HCT116 (cell line): Measurements from ENCODE around the gene CPOX. TPM values are rescaled to one million over a fixed set of nuclear protein-coding genes. Genes with fewer than 3 reads are reported as not detected.

Source experiments
- ATAC-seq: fragments of 200-7000 bp; cut with Tn5 transposase; 2 replicates; pipeline ENCODE4 v1.9.1; 2020; ENCODE audit warnings: mild to moderate bottlenecking, moderate library complexity
- BruUV-seq: library from RNA; stranded (reverse); fragments of 400-500 nt; replicated peaks from 2 replicates; lab custom pipeline; 2021; lab: Mats Ljungman, UMichigan
- CTCF ChIA-PET: fragments of 300-600 bp; sonication (Branson Sonifier 250); formaldehyde crosslinking; loops from one replicate; lab custom pipeline; 2021; ENCODE audit warnings: antibody characterized with exemption; lab: Charles Lee
- POLR2A ChIA-PET: fragments of 300-600, 350-600 bp; sonication (Branson Sonifier 250); formaldehyde crosslinking; loops from one replicate; lab custom pipeline; 2021; ENCODE audit warnings: antibody characterized with exemption; lab: Charles Lee
- RAD21 ChIA-PET, 2 experiments: fragments of 300-600 bp; sonication (Branson Sonifier 250); formaldehyde crosslinking; loops; one replicate each; lab custom pipeline; 2023; ENCODE audit warnings: low total read pairs in 2 of 2; ENCODE audit not compliant: uncharacterized antibody in 2 of 2, unreplicated experiment in 2 of 2, low non-redundant PET in 1 of 2; lab: Charles Lee
- DNase-seq: peaks from one replicate; pipeline ENCODE4 v3.0.0-alpha.2; 2010; ENCODE audit warnings: low read depth, low spot score
- H2AFZ ChIP-seq: fragments of 200-600 bp; shearing (Covaris generic), sonication (generic); 2 replicates; pipeline ENCODE4 v1.6.1; 2017; ENCODE audit warnings: low read depth, mixed run types, mixed read lengths, antibody characterized with exemption, low read length; ENCODE audit not compliant: poor library complexity, severe bottlenecking
- H3K27ac ChIP-seq: 2 replicates; pipeline ENCODE4 v1.5.1; 2012; ENCODE audit warnings: low read depth, low read length
- H3K27me3 ChIP-seq: fragments of 200-600 bp; sonication (generic); 2 replicates; pipeline ENCODE4 v1.6.1; 2016; ENCODE audit warnings: mixed run types, low read length, mixed read lengths; ENCODE audit not compliant: insufficient read depth
- H3K36me3 ChIP-seq, 2 experiments: fragments of 200-500 bp in 1 of 2; fragments of 200-600 bp in 1 of 2; sonication (Bioruptor generic) in 1 of 2; sonication (generic) in 1 of 2; 2 replicates each; pipeline versions ENCODE4 v1.5.1 to v1.6.1; 2014 to 2016; ENCODE audit warnings: low read length in 2 of 2, inconsistent platforms in 1 of 2, mixed read lengths in 1 of 2, mixed run types in 1 of 2; ENCODE audit not compliant: insufficient read depth in 2 of 2, control insufficient read depth in 1 of 2
- H3K4me1 ChIP-seq, 2 experiments: fragments of 200-600 bp in 1 of 2; sonication (generic) in 1 of 2; 2 replicates each; pipeline versions ENCODE4 v1.5.1 to v1.6.1; 2012 to 2017; ENCODE audit warnings: low read length in 2 of 2, inconsistent platforms in 1 of 2, mild to moderate bottlenecking in 1 of 2, mixed read lengths in 1 of 2, mixed run types in 1 of 2, moderate library complexity in 1 of 2; ENCODE audit not compliant: insufficient read depth in 2 of 2, control insufficient read depth in 1 of 2
- H3K4me2 ChIP-seq: fragments of 200-600 bp; sonication (generic); 2 replicates; pipeline ENCODE4 v1.6.1; 2017; ENCODE audit warnings: mixed run types, low read length, mixed read lengths
- H3K4me3 ChIP-seq, 2 experiments: fragments of 200-600 bp in 1 of 2; sonication (generic) in 1 of 2; replicated peaks in 1 of 2; 2 replicates each; pipeline ENCODE4 v1.5.1; 2011 to 2016; ENCODE audit warnings: low read length in 2 of 2, control low read depth in 1 of 2, low read depth in 1 of 2, mild to moderate bottlenecking in 1 of 2, mixed read lengths in 1 of 2, mixed run types in 1 of 2
- H3K79me2 ChIP-seq: fragments of 200-600 bp; sonication (generic); 2 replicates; pipeline ENCODE4 v1.6.1; 2017; ENCODE audit warnings: mild to moderate bottlenecking, mixed run types, low read length, moderate library complexity, mixed read lengths; ENCODE audit not compliant: insufficient read depth
- H3K9ac ChIP-seq: fragments of 200-600 bp; sonication (generic); 2 replicates; pipeline ENCODE4 v1.6.1; 2016; ENCODE audit warnings: low read length, mixed read lengths
- H3K9me2 ChIP-seq: fragments of 200-600 bp; sonication (generic), shearing (Covaris generic); 2 replicates; pipeline ENCODE4 v1.6.1; 2017; ENCODE audit warnings: mixed run types, mild to moderate bottlenecking, moderate library complexity; ENCODE audit not compliant: insufficient read depth
- H3K9me3 ChIP-seq, 2 experiments: fragments of 200-500 bp in 1 of 2; fragments of 200-600 bp in 1 of 2; sonication (Bioruptor generic) in 1 of 2; sonication (generic) in 1 of 2; 2 replicates each; pipeline ENCODE4 v1.6.1; 2014 to 2017; ENCODE audit warnings: low read length in 2 of 2, mixed read lengths in 2 of 2, inconsistent platforms in 1 of 2, low read depth in 1 of 2, mild to moderate bottlenecking in 1 of 2, mixed run types in 1 of 2, moderate library complexity in 1 of 2; ENCODE audit not compliant: control insufficient read depth in 1 of 2, insufficient read depth in 1 of 2
- H4K20me1 ChIP-seq: fragments of 200-600 bp; sonication (generic), shearing (Covaris generic); 2 replicates; pipeline ENCODE4 v1.6.1; 2017; ENCODE audit warnings: mixed run types, mild to moderate bottlenecking, moderate library complexity; ENCODE audit not compliant: insufficient read depth
- ATF3 ChIP-seq: IDR thresholded peaks from 2 replicates; pipeline ENCODE4 v1.6.1; 2012
- CEBPB ChIP-seq: IDR thresholded peaks from 2 replicates; pipeline ENCODE4 v1.6.1; 2012; ENCODE audit warnings: low read depth
- CTCF ChIP-seq, 3 experiments: fragments of 200-600 bp in 1 of 3; sonication (generic) in 1 of 3; IDR thresholded peaks in 2 of 3; conservative IDR thresholded peaks in 1 of 3; 2 replicates each; pipeline ENCODE4 v1.5.1; 2012 to 2017; ENCODE audit warnings: low read depth in 2 of 3, low read length in 2 of 3, antibody characterized with exemption in 1 of 3, borderline replicate concordance in 1 of 3, control low read depth in 1 of 3, mild to moderate bottlenecking in 1 of 3, mixed read lengths in 1 of 3, mixed run types in 1 of 3, moderate library complexity in 1 of 3; ENCODE audit not compliant: insufficient read depth in 1 of 3
- EGR1 ChIP-seq: IDR thresholded peaks from 2 replicates; pipeline ENCODE4 v1.6.1; 2012; ENCODE audit warnings: low read depth
- EZH2 ChIP-seq: fragments of 200-600 bp; sonication (generic); IDR thresholded peaks from 2 replicates; pipeline ENCODE4 v1.6.1; 2017; ENCODE audit warnings: antibody characterized with exemption, mixed run types
- MAX ChIP-seq: IDR thresholded peaks from 2 replicates; pipeline ENCODE4 v1.6.1; 2012
- POLR2A ChIP-seq: IDR thresholded peaks from 2 replicates; pipeline ENCODE4 v1.7.0; 2011; ENCODE audit warnings: borderline replicate concordance; ENCODE audit not compliant: insufficient read depth, insufficient read length; ENCODE audit errors: extremely low read depth
- POLR2AphosphoS5 ChIP-seq: IDR thresholded peaks from 2 replicates; pipeline ENCODE4 v1.6.1; 2011; ENCODE audit warnings: mild to moderate bottlenecking, low read depth, low read length, moderate library complexity
- RAD21 ChIP-seq: IDR thresholded peaks from 2 replicates; pipeline ENCODE4 v1.6.1; 2012; ENCODE audit warnings: low read depth, mild to moderate bottlenecking
- SIN3A ChIP-seq: IDR thresholded peaks from 2 replicates; pipeline ENCODE4 v1.6.1; 2012; ENCODE audit warnings: low read depth
- SP1 ChIP-seq: IDR thresholded peaks from 2 replicates; pipeline ENCODE4 v1.6.1; 2012; ENCODE audit warnings: low read depth
- YY1 ChIP-seq: IDR thresholded peaks from 2 replicates; pipeline ENCODE4 v1.6.1; 2011; ENCODE audit warnings: low read length, low read depth, moderate library complexity, mild to moderate bottlenecking; ENCODE audit not compliant: insufficient replicate concordance; ENCODE audit errors: extremely low read depth
- ZBTB33 ChIP-seq: IDR thresholded peaks from 2 replicates; pipeline ENCODE4 v1.6.1; 2011; ENCODE audit warnings: mild to moderate bottlenecking, low read length, moderate library complexity; ENCODE audit not compliant: insufficient replicate concordance; ENCODE audit errors: extremely low read depth
- ZFX ChIP-seq: fragments of 450-650 bp; IDR thresholded peaks from 2 replicates; pipeline ENCODE4 v1.6.1; 2017
- ZNF274 ChIP-seq: fragments of 200-500 bp; sonication (Bioruptor generic); IDR thresholded peaks from 2 replicates; pipeline ENCODE4 v1.6.1; 2014; ENCODE audit warnings: mild to moderate bottlenecking, low read depth, low read length, inconsistent platforms
- intact Hi-C: fragments of 100-400 bp; cut with micrococcal nuclease; formaldehyde crosslinking; loops from 2 replicates; pipeline ENCODE4 v1.10.0; 2022
- total RNA-seq: library from RNA; stranded (reverse); gene quantifications from one replicate; pipeline ENCODE4 v1.2.1, GENCODE V29; 2021; ENCODE audit not compliant: unreplicated experiment
- TF ChIP-seq, protein P1 (sequence below): IDR thresholded peaks from 2 replicates; pipeline ENCODE4 v1.6.1; 2012; ENCODE audit warnings: low read depth

Gene CPOX
- total RNA-seq, 1 experiment from 2014 or later: 353 TPM

DNA sequence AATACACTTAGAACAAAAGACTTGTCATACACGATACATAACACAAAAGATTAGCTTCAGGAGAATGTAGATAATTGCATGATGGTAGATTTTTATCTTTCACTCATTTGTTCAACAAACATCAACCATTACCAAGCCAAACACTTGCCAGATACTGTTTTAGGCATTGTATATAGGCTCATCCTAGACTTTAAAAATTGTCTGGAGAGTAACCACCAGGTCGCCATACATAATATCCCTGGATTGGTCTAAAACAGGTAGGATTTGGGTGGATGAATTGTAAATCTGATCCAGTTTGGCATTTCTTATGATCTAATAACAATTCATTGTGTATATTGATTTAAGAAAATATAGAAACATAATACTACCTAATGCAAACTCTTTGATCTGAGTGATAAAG lies 38.8 kb downstream of the CPOX start (continued):
- TF ChIP-seq RAD21: no peak
- no peak for TF ChIP-seq CEBPB
- no peak for TF ChIP-seq MAX
- TF ChIP-seq POLR2A: no peak
- no peak for TF ChIP-seq EGR1
- no peak for TF ChIP-seq ATF3
- TF ChIP-seq, all 23 proteins: peak for 0

GRCh38 chr3:98553753-98554152 lies 39.7 kb downstream of the CPOX start:
- Histone ChIP-seq H3K4me3 (peak overlapping the region in 1 of 2 experiments; percentile 40; a peak in 1 of 4 replicates), H3K36me3 (no peaks in the 10 kb centered on the region), H3K9ac (peak overlapping the region; percentile 71), H3K4me1 (peaks cover 65 to 91% of the 10 kb centered on the region in 2 experiments), H4K20me1 (no peaks in the 10 kb centered on the region), H3K4me2 (peak overlapping the region; percentile 60), H3K79me2 (peaks cover 60% of the 10 kb centered on the region), H3K9me3 (no peaks in the 10 kb centered on the region), H3K9me2 (no peaks in the 10 kb centered on the region), H3K27ac (peak overlapping the region; percentile 98), H3K27me3 (no peaks in the 10 kb centered on the region), H2AFZ (no peak overlapping the region)
- intact Hi-C loops: no loop called here
- no peak for DNase-seq
- BruUV-seq: no TSS peak
- ChIA-PET POLR2A (interaction anchor here (1.1 to 3.7 kb wide), 6 partner anchors 11 to 39 kb away, joined by 3 to 19 read pairs (median 4); no protein-coding TSS in a partner anchor), CTCF (no interaction called here), RAD21 (no interaction called here)
- ATAC-seq: no peak
- TF ChIP-seq CEBPB (no peak), MAX (no peak), ATF3 (no peak), EGR1 (no peak), SP1 (no peak), EZH2 (no peak), YY1 (no peak), ZFX (no peak), RAD21 (no peak), ZBTB33 (no peak), ZNF274 (no peak), CTCF (IDR thresholded peaks at IDR 0.05 in 2 of 3, conservative IDR thresholded peaks at IDR 0.05 in 1 of 3; ENCODE audit: borderline replicate concordance in 1 of 3, insufficient read depth in 1 of 3, low read depth in 2 of 3, low read length in 2 of 3) (no peak), SIN3A (no peak), POLR2AphosphoS5 (no peak)
- TF ChIP-seq, protein P1, sequence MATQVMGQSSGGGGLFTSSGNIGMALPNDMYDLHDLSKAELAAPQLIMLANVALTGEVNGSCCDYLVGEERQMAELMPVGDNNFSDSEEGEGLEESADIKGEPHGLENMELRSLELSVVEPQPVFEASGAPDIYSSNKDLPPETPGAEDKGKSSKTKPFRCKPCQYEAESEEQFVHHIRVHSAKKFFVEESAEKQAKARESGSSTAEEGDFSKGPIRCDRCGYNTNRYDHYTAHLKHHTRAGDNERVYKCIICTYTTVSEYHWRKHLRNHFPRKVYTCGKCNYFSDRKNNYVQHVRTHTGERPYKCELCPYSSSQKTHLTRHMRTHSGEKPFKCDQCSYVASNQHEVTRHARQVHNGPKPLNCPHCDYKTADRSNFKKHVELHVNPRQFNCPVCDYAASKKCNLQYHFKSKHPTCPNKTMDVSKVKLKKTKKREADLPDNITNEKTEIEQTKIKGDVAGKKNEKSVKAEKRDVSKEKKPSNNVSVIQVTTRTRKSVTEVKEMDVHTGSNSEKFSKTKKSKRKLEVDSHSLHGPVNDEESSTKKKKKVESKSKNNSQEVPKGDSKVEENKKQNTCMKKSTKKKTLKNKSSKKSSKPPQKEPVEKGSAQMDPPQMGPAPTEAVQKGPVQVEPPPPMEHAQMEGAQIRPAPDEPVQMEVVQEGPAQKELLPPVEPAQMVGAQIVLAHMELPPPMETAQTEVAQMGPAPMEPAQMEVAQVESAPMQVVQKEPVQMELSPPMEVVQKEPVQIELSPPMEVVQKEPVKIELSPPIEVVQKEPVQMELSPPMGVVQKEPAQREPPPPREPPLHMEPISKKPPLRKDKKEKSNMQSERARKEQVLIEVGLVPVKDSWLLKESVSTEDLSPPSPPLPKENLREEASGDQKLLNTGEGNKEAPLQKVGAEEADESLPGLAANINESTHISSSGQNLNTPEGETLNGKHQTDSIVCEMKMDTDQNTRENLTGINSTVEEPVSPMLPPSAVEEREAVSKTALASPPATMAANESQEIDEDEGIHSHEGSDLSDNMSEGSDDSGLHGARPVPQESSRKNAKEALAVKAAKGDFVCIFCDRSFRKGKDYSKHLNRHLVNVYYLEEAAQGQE: no peak
